GM12865 (cell line): ENCODE results near the gene CCDC3.

Experiments
- DNase-seq: peaks from one replicate; pipeline ENCODE4 v3.0.0; 2010; ENCODE audit warnings: low read depth
- H3K4me3 ChIP-seq: 2 replicates; pipeline ENCODE4 v1.5.1; 2011; ENCODE audit warnings: mild to moderate bottlenecking, low read depth, low read length, control low read depth
- TF ChIP-seq, protein P1 (sequence below): IDR thresholded peaks from 2 replicates; pipeline ENCODE4 v1.5.1; 2011; ENCODE audit warnings: low read length, control low read depth, low read depth, inconsistent platforms; ENCODE audit not compliant: insufficient read depth; ENCODE audit errors: missing control alignments

The CCDC3 gene

GRCh38 chr10:12975266-12975665, 26.2 kb downstream of the CCDC3 start:
- no peak overlapping the region for H3K4me3 ChIP-seq
- peak; percentile 3 for DNase-seq
- TF ChIP-seq, protein P1, sequence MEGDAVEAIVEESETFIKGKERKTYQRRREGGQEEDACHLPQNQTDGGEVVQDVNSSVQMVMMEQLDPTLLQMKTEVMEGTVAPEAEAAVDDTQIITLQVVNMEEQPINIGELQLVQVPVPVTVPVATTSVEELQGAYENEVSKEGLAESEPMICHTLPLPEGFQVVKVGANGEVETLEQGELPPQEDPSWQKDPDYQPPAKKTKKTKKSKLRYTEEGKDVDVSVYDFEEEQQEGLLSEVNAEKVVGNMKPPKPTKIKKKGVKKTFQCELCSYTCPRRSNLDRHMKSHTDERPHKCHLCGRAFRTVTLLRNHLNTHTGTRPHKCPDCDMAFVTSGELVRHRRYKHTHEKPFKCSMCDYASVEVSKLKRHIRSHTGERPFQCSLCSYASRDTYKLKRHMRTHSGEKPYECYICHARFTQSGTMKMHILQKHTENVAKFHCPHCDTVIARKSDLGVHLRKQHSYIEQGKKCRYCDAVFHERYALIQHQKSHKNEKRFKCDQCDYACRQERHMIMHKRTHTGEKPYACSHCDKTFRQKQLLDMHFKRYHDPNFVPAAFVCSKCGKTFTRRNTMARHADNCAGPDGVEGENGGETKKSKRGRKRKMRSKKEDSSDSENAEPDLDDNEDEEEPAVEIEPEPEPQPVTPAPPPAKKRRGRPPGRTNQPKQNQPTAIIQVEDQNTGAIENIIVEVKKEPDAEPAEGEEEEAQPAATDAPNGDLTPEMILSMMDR = peak; percentile 21

GRCh38 chr10:12974491-12975199, 26.9 kb downstream of the CCDC3 start:
- H3K4me3 ChIP-seq = no peak overlapping the region
- TF ChIP-seq, protein P1 = no peak
- DNase-seq = no peak

GRCh38 chr10:12974078-12974477, 27.4 kb downstream of the CCDC3 start:
- DNase-seq = no peak
- H3K4me3 ChIP-seq = no peak overlapping the region
- TF ChIP-seq, protein P1 = no peak

DNA sequence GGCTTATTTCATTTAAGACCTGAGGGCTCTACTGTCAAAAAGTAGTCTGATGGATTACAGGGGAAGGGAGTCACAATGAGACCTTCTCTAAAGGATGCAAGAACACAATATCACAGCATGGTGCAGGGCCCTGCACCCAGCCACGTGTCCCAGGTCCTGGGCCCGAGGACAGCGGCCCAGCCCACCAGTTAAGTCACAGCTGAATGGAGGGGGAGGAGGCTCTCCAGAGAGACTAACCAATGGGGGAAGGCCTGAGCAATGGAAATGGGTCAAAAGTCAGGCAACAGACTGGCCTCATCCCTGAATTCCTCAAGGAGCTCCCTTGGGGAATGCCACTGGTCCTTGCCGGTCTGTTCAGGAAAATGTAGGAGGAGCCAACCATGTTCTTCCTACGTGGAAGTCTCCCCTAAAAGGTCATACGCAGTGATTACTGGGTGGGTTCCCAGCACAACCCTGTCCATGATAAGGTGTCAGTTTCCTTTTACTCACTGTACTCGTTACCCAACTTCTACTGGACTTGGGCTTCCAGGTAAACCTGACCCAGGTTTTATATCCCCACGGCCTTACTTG, 28.3 kb downstream of the CCDC3 start:
- TF ChIP-seq, protein P1 = no peak
- DNase-seq = no peak
- H3K4me3 ChIP-seq = no peak overlapping the region

- no peak overlapping the region for H3K4me3 ChIP-seq
- no peak for DNase-seq
- TF ChIP-seq, protein P1 = no peak
These were observed 29.4 kb downstream of the CCDC3 start for GRCh38 chr10:12972146-12972545.

GRCh38 chr10:12971001-12971788, 30.3 kb downstream of the CCDC3 start:
- TF ChIP-seq, protein P1 = no peak
- DNase-seq = no peak
- no peak overlapping the region for H3K4me3 ChIP-seq

GRCh38 chr10:12969951-12970350, 31.6 kb downstream of the CCDC3 start:
- DNase-seq = no peak
- TF ChIP-seq, protein P1 = no peak

More at GRCh38 chr10:12969951-12970350, 31.6 kb downstream of the CCDC3 start:
- no peak overlapping the region for H3K4me3 ChIP-seq
